Activated CD4-positive, CD25-positive, alpha-beta regulatory T cell (primary cell): ENCODE data around the gene LY6G6C.
A peak's percentile ranks its signal among the peaks of the same experiment; 100 is the strongest.

ENCODE experiments used
- DNase-seq, 4 experiments: peaks; one replicate each; lab custom pipeline; 2025; lab: John Stamatoyannopoulos, UW

The LY6G6C gene

GRCh38 chr6:31741815-31742214, 20.3 kb upstream of the LY6G6C start:
- no peak for DNase-seq

DNA sequence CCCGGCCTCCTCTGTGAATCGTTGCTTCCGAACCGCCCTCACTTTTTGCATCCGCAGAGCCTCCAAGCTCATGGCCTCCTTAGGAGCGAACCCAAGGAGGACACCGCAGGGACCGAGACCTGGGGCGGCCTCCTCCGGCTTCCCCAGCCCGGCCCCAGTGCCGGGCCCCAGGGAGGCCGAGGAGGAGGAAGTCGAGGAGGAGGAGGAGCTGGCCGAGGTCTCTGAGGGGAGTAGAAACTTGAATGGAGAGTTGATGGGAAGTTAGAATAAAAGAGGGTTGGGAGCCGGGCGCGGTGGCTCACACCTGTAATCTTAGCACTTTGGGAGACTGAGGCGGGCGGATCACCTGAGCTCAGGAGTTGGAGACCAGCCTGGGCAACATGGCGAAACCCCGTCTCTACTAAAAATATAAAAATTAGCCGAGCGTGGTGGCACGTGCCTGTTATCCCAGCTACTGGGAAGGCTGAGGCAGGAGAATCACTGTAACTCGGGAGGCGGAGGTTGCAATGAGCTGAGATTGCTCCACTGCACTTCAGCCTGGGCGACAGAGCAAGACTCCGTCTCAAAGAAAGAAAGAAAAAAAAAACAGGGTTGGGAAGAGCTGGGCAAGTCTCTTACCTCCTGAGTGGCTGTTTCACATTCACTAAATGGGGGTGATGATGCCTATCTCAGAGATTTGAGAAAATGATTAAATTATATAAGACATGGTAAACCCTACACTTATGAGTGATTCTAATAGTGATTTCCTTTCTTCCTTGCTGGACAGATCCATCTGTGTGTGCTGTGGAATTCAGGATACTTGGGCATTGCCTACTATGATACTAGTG, 19.1 kb upstream of the LY6G6C start:
- no peak for DNase-seq

DNA sequence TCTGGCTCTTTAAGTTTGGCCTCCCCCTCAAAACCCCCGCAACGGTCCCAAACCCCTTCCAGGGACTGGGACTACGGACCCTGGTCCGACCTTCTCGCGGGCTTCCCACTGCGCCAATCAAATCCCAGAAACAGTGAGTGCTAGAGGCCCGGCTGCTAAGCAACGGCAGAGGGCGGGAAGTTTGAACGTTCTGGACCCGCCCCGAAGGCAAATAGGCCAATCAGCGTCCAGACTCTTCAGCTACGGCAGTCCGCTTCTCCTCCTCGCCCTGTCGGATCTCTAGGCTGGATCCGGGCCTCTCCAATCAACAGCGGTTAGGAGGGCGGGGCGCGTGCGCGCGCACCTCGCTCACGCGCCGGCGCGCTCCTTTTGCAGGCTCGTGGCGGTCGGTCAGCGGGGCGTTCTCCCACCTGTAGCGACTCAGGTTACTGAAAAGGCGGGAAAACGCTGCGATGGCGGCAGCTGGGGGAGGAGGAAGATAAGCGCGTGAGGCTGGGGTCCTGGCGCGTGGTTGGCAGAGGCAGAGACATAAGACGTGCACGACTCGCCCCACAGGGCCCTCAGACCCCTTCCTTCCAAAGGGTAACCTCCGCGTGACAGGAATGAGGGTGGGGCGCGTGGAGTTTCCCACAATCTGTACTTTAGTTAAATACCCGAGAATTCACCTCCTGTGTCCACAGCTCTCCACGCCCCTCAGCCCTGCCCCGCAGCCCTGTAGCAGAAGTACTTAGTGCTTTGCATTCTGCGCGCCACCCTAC, 18.3 kb upstream of the LY6G6C start, which contains the start of gene MSH5:
MSH5 (plus strand) TSS at position 367 of the 758 bp plus-strand sequence. CDS start 462 bp downstream, outside the sequence.
- peak; percentile 84 to 90 (median 88) for DNase-seq

- peak in 2 of 4 experiments; percentile 30 to 31 for DNase-seq
Observed at GRCh38 chr6:31737991-31738979, 16.7 kb upstream of the LY6G6C start.

DNA sequence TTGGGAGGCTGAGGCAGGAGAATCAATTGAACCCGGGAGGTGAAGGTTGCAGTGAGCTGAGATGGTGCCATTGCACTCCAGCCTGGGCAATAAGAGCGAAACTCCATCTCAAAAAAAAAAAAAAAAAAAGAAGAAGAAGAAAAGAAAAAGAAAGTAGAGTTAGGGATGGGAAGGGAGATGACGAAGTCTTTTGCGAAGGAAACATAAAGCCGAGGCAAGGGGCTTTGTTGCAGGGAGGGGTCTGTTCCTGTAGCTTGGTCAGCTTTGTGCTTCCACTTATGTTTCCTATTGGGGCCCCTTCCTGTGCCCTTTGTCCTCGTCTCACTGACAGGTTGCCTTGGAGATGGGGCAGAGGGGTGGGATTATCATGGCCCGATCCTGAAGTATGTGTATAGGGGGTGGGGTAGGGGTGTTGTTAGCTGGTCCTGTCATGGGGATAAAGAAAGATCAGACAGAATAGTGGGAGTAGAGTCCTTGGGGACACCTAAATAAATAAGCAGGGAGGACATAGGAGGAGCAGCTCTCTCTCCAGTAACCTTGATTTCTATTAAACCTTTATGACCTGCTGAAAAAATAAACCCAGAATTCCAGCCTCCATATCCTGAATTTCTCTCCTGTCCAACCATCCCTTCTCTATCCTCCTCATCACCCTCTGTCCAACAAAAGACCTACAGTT, 15.9 kb upstream of the LY6G6C start:
- no peak for DNase-seq

DNA sequence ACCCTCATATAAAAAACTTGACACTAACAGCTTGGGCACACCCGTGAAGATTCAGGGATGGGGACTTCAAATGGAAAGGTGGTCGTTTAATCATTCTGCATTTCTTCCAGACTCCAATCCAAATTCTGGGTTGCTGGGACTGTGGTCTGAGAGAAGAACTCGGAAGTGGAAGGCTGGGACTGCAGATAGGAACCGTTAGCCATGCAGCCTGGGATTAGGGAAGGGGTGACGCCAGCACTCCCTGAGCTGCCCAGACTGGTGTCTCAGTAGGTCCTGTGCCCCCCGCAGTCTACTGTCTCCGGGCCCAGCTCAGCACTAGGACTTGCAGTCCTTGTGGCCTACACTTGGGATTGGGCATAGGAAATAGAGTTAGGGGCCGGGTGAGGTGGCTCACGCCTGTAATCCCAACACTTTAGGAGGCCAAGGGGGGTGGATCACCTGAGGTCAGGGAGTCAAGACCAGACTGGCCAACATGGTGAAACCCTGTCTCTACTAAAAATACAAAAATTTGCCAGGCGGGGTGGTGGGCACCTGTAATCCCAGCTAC, 15.3 kb upstream of the LY6G6C start:
- DNase-seq: no peak

GRCh38 chr6:31736021-31736767, 14.6 kb upstream of the LY6G6C start, which contains the start of gene CLIC1:
TSS of gene CLIC1 (minus strand) at chr6:31736530. CDS start at chr6:31736300, 230 bp downstream.
- DNase-seq: peak; percentile 43 to 58 (median 49)

GRCh38 chr6:31734821-31735406, 13.4 kb upstream of the LY6G6C start:
- DNase-seq: peak in 3 of 4 experiments; percentile 21 to 35 (median 21)

GRCh38 chr6:31734247-31734820, 12.8 kb upstream of the LY6G6C start:
- no peak for DNase-seq

DNA sequence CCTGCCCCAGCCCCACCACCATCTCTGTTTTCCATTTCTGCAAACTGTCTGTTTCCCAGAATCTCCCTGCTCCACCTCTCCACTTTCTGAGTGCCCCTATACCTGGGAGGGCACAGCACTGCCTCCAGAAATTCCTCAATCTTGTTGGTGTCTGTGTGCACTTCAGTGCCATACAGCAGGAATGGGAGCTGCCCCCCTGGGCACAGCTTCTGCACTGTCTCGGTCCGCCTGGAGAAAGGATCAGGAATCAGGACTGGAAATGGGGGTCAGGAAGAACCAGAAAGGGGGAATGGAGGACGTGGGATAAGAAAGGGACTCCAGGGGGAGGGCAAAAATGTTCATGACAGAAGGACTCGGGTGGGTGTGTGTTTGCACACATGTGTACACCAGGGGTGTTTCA, 12.2 kb upstream of the LY6G6C start:
- DNase-seq: no peak

DNA sequence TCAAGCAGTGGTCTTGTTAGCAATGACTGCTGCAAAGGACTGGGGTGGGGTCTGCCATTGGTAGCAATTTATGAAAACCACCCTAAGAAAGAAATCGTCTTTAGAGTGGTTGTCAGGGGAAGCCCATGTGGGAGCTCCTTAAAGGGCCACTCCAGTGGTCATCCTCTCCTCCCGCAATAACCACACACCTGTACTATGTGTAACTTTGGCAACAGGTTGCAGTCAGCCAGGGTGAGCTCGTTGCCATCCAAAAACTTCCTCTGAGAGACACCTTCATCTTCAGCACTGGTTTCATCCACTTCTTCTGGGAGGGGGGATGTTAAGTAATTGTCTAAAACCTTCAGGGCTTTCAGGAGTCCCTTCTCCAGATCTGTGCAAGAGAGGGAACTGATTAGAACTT, 10.5 kb upstream of the LY6G6C start:
- no peak for DNase-seq

GRCh38 chr6:31730631-31731086, 9.1 kb upstream of the LY6G6C start:
- DNase-seq: no peak

GRCh38 chr6:31729979-31730630, 8.6 kb upstream of the LY6G6C start:
- DNase-seq: peak; percentile 28 to 56 (median 34)

DNA sequence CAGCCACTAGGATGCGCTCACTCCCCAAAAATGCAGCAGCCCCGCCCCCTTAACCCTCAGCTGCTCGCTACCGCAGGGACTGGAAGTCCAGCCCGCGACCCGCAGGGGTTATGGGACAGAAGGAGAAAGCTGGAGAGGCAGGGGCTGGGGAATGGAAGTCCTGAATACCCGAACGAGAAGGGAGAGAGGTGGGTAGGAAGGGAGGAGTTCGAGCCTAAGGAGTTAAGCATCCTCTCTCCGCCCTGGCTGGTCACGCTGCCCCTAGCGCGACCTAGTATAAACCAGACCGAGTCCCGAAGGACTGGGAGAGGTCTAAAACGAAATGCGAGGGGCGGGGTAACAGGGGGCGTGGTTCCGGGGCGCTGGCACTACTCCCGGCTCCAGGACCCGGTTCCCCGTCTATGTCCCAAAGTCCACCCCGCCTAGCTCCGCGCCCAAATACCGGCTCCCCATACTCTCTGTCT, 8.0 kb upstream of the LY6G6C start:
- peak; percentile 57 to 66 (median 62) for DNase-seq

DNA sequence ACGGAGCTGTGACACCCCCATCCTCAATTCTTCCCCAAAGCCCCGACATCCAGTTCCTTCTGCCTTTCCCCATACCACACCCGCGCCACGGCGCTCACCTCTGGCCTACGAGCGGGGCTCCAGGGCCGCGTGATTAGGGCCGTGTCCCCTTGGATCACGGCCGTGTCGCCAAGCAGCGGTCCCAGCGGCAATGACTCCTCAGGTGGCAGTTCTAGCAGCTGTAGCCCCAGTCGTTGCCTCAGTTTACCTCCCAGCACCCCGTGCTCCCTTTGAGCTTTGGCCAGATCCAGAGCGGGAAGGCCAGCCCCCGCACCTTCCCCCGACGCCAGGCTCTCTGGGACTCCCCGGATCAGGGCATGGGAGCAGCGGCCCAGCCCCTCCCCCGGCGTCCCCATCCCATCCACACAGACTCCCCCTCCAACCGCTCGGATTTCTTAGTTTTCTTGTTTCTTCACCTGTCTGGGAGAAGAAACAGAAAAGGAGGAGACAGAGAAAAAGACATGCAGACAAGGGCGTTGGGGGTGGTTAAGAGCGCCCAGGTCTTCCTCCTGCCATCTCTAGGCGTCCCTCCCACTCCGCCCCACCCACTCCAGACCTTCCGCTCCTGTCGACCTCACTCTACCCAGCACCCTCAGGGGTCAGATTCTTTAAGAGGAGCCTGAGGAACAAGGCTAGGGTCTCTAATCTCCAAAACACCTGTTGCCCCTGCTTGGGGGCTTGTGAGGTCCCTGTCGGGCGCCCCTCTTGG, 7.4 kb upstream of the LY6G6C start, which contains the start of gene DDAH2:
DDAH2 (minus strand) TSS at position 533 of the 748 bp plus-strand sequence; CDS start at position 395, 138 bp downstream.
- DNase-seq: no peak

GRCh38 chr6:31727717-31728671, 6.4 kb upstream of the LY6G6C start:
- no peak for DNase-seq
